H1 (cell line): Measurements from ENCODE around the gene COL20A1. TPM values are rescaled to one million over a fixed set of nuclear protein-coding genes. Genes with fewer than 3 reads are reported as not detected.
A peak's percentile ranks its signal among the peaks of the same experiment; 100 is the strongest.

Source experiments
- CTCF ChIA-PET: fragments of 300-600 bp; sonication (Branson Sonifier 250); formaldehyde crosslinking; loops from one replicate; lab custom pipeline; 2021; ENCODE audit not compliant: partially characterized antibody; lab: Charles Lee
- POLR2A ChIA-PET: fragments of 300-600 bp; sonication (Branson Sonifier 250); formaldehyde crosslinking; loops from one replicate; lab custom pipeline; 2021; ENCODE audit warnings: inconsistent platforms; ENCODE audit not compliant: partially characterized antibody; lab: Charles Lee
- DNase-seq, 2 experiments: peaks; one replicate each; pipeline versions ENCODE4 v3.0.0 to v3.0.0-alpha.2; 2010 to 2022; ENCODE audit warnings: low spot score in 2 of 2, low read depth in 1 of 2, mixed read lengths in 1 of 2
- FAIRE-seq: peaks from 2 replicates; lab custom pipeline; 2011; peaks lifted over from hg19 to GRCh38; lab: Jason Lieb, UNC
- H2AFZ ChIP-seq: 2 replicates; pipeline ENCODE4 v1.8.1; 2012; ENCODE audit warnings: low read length, inconsistent platforms
- H2AK5ac ChIP-seq: 2 replicates; pipeline ENCODE4 v1.6.1; 2013; ENCODE audit warnings: low read depth, low read length
- H2BK120ac ChIP-seq: replicated peaks from 2 replicates; pipeline ENCODE3; 2013; ENCODE audit warnings: low read depth, low read length, inconsistent platforms
- H2BK12ac ChIP-seq: 2 replicates; pipeline ENCODE4 v1.6.1; 2013; ENCODE audit warnings: low read depth, low read length
- H2BK15ac ChIP-seq: 2 replicates; pipeline ENCODE4 v1.6.1; 2013; ENCODE audit warnings: low read length
- H2BK20ac ChIP-seq: 2 replicates; pipeline ENCODE4 v1.6.1; 2013; ENCODE audit warnings: low read length
- H2BK5ac ChIP-seq: 2 replicates; pipeline ENCODE4 v1.6.1; 2013; ENCODE audit warnings: low read depth, low read length
- H3K14ac ChIP-seq: 2 replicates; pipeline ENCODE4 v1.6.1; 2013; ENCODE audit warnings: inconsistent platforms; ENCODE audit not compliant: insufficient read length
- H3K18ac ChIP-seq: 2 replicates; pipeline ENCODE4 v1.6.1; 2013; ENCODE audit warnings: low read length; ENCODE audit errors: extremely low read depth
- H3K23ac ChIP-seq: 2 replicates; pipeline ENCODE4 v1.6.1; 2013; ENCODE audit warnings: inconsistent platforms; ENCODE audit not compliant: insufficient read length
- H3K23me2 ChIP-seq: 2 replicates; pipeline ENCODE4 v1.6.1; 2013; ENCODE audit warnings: low read depth, low read length
- H3K27ac ChIP-seq: 2 replicates; pipeline ENCODE4 v1.6.1; 2011; ENCODE audit warnings: low read depth, low read length, inconsistent platforms
- H3K27me3 ChIP-seq, 4 experiments: replicated peaks in 1 of 4; 1 replicate in 1 of 4; 2 replicates in 3 of 4; pipeline versions ENCODE4 v1.6.1 to v1.8.1; 2011 to 2013; ENCODE audit warnings: low read length in 3 of 4, mild to moderate bottlenecking in 3 of 4, inconsistent platforms in 2 of 4, mixed read lengths in 2 of 4, moderate library complexity in 1 of 4; ENCODE audit not compliant: control insufficient read depth in 3 of 4, insufficient read depth in 3 of 4; ENCODE audit errors: extremely low read depth in 1 of 4
- H3K36me3 ChIP-seq, 4 experiments: 2 replicates each; pipeline versions ENCODE4 v1.6.1 to v1.8.1; 2011 to 2013; ENCODE audit warnings: mild to moderate bottlenecking in 4 of 4, low read length in 3 of 4, moderate library complexity in 2 of 4, control low read depth in 1 of 4, inconsistent platforms in 1 of 4; ENCODE audit not compliant: insufficient read depth in 4 of 4, control insufficient read depth in 2 of 4
- H3K4ac ChIP-seq: replicated peaks from 2 replicates; pipeline ENCODE3; 2013; ENCODE audit warnings: low read length, low read depth, mixed read lengths, inconsistent platforms; ENCODE audit not compliant: insufficient read length
- H3K4me1 ChIP-seq, 4 experiments: replicated peaks in 1 of 4; 1 replicate in 1 of 4; 2 replicates in 3 of 4; pipeline versions ENCODE4 v1.6.1 to v1.8.1; 2011 to 2013; ENCODE audit warnings: low read length in 3 of 4, inconsistent platforms in 2 of 4, mixed read lengths in 1 of 4; ENCODE audit not compliant: insufficient read depth in 4 of 4, control insufficient read depth in 3 of 4
- H3K4me2 ChIP-seq, 2 experiments: 2 replicates each; pipeline versions ENCODE4 v1.6.1 to v1.8.1; 2011 to 2013; ENCODE audit warnings: low read depth in 2 of 2, low read length in 2 of 2, control low read depth in 1 of 2, inconsistent platforms in 1 of 2, mild to moderate bottlenecking in 1 of 2; ENCODE audit not compliant: insufficient read depth in 1 of 2
- H3K4me3 ChIP-seq, 4 experiments: fragments of 200-600, 300-600 bp in 1 of 4; sonication (generic), shearing (Covaris generic), sonication (Bioruptor Twin) in 1 of 4; 2 replicates each; pipeline versions ENCODE4 v1.5.1 to v1.8.1; 2011 to 2016; ENCODE audit warnings: low read length in 4 of 4, low read depth in 3 of 4, control low read depth in 2 of 4, inconsistent platforms in 2 of 4, mild to moderate bottlenecking in 2 of 4, mixed read lengths in 1 of 4, moderate library complexity in 1 of 4; ENCODE audit not compliant: insufficient read depth in 2 of 4; ENCODE audit errors: extremely low read depth in 1 of 4
- H3K56ac ChIP-seq: replicated peaks from 2 replicates; pipeline ENCODE3; 2013; ENCODE audit warnings: low read depth, mild to moderate bottlenecking, mixed read lengths, low read length, inconsistent platforms; ENCODE audit not compliant: insufficient read length
- H3K79me1 ChIP-seq: 2 replicates; pipeline ENCODE4 v1.6.1; 2013; ENCODE audit warnings: low read depth, low read length, control low read depth
- H3K79me2 ChIP-seq, 2 experiments: 2 replicates each; pipeline versions ENCODE4 v1.6.1 to v1.8.1; 2012 to 2013; ENCODE audit warnings: low read length in 2 of 2, mild to moderate bottlenecking in 2 of 2, inconsistent platforms in 1 of 2; ENCODE audit not compliant: insufficient read depth in 2 of 2, control insufficient read depth in 1 of 2
- H3K9ac ChIP-seq, 4 experiments: replicated peaks in 1 of 4; 1 replicate in 1 of 4; 2 replicates in 3 of 4; pipeline versions ENCODE4 v1.6.1 to v1.8.1; 2011 to 2013; ENCODE audit warnings: low read depth in 3 of 4, low read length in 3 of 4, control low read depth in 2 of 4, mild to moderate bottlenecking in 2 of 4, moderate library complexity in 2 of 4, inconsistent platforms in 1 of 4; ENCODE audit errors: extremely low read depth in 1 of 4
- H3K9me3 ChIP-seq, 2 experiments: 2 replicates each; pipeline versions ENCODE4 v1.6.1 to v1.8.1; 2012 to 2013; ENCODE audit warnings: mild to moderate bottlenecking in 2 of 2, moderate library complexity in 2 of 2, control low read depth in 1 of 2, inconsistent platforms in 1 of 2, low read depth in 1 of 2, low read length in 1 of 2, mixed read lengths in 1 of 2; ENCODE audit not compliant: insufficient read depth in 2 of 2
- H4K20me1 ChIP-seq, 2 experiments: replicated peaks in 1 of 2; 2 replicates each; pipeline versions ENCODE3 to v1.8.1; 2011 to 2013; ENCODE audit warnings: inconsistent platforms in 2 of 2, low read length in 2 of 2, mild to moderate bottlenecking in 1 of 2; ENCODE audit not compliant: insufficient read depth in 2 of 2, control insufficient read depth in 1 of 2
- H4K5ac ChIP-seq: 2 replicates; pipeline ENCODE4 v1.6.1; 2013; ENCODE audit warnings: low read length, low read depth, mixed read lengths, inconsistent platforms; ENCODE audit not compliant: insufficient read length
- H4K8ac ChIP-seq: 2 replicates; pipeline ENCODE4 v1.8.0; 2013; ENCODE audit warnings: mild to moderate bottlenecking, moderate library complexity, low read length, inconsistent platforms; ENCODE audit not compliant: insufficient read depth; ENCODE audit errors: extremely low read depth
- H4K91ac ChIP-seq: replicated peaks from 2 replicates; pipeline ENCODE3; 2013; ENCODE audit warnings: low read length, mixed read lengths, inconsistent platforms; ENCODE audit not compliant: insufficient read length
- ASH2L ChIP-seq: fragments of 200-600, 300-600 bp; sonication (generic); IDR thresholded peaks from one replicate; pipeline ENCODE4 v1.7.1; 2017; ENCODE audit warnings: low read length
- CEBPB ChIP-seq: IDR thresholded peaks from 2 replicates; pipeline ENCODE4 v1.6.1; 2012; ENCODE audit warnings: low read depth, low read length
- FOSL1 ChIP-seq: IDR thresholded peaks from 2 replicates; pipeline ENCODE4 v1.6.1; 2011; ENCODE audit warnings: mild to moderate bottlenecking, low read depth, low read length, moderate library complexity; ENCODE audit not compliant: insufficient read depth
- GABPA ChIP-seq: IDR thresholded peaks from 2 replicates; pipeline ENCODE4 v1.6.1; 2011; ENCODE audit warnings: mild to moderate bottlenecking, low read length, moderate library complexity, borderline replicate concordance; ENCODE audit not compliant: insufficient read depth
- HDAC2 ChIP-seq, 2 experiments: fragments of 300-600 bp in 1 of 2; sonication (generic) in 1 of 2; IDR thresholded peaks; 2 replicates each; pipeline ENCODE4 v1.6.1; 2011 to 2012; ENCODE audit warnings: low read depth in 2 of 2, low read length in 2 of 2, mild to moderate bottlenecking in 2 of 2, moderate library complexity in 2 of 2, borderline replicate concordance in 1 of 2, inconsistent platforms in 1 of 2
- NANOG ChIP-seq: IDR thresholded peaks from 2 replicates; pipeline ENCODE4 v1.6.1; 2011; ENCODE audit warnings: low read length, low read depth, mild to moderate bottlenecking, inconsistent platforms; ENCODE audit not compliant: insufficient read depth, poor library complexity, severe bottlenecking
- RAD21 ChIP-seq, 2 experiments: IDR thresholded peaks in 1 of 2; conservative IDR thresholded peaks in 1 of 2; 2 replicates each; pipeline ENCODE4 v1.6.1; 2011; ENCODE audit warnings: low read depth in 2 of 2, low read length in 2 of 2, improper control_type of control experiment in 1 of 2, inconsistent platforms in 1 of 2, mild to moderate bottlenecking in 1 of 2, moderate library complexity in 1 of 2
- SIN3A ChIP-seq, 2 experiments: IDR thresholded peaks in 1 of 2; conservative IDR thresholded peaks in 1 of 2; 2 replicates each; pipeline ENCODE4 v1.6.1; 2011 to 2012; ENCODE audit warnings: low read length in 2 of 2, improper control_type of control experiment in 1 of 2, low read depth in 1 of 2, mild to moderate bottlenecking in 1 of 2
- WGBS, 2 experiments: shearing (Covaris generic) in 1 of 2; methylation state at CpG; one replicate each; pipeline versions ENCODE4 v1.1.6 to v1.1.7; 2013 to 2015; ENCODE audit warnings: low lambda C conversion rate in 2 of 2, mixed read lengths in 2 of 2, inconsistent platforms in 1 of 2, low coverage in 1 of 2, missing lambda C conversion rate in 1 of 2; ENCODE audit not compliant: insufficient replicate concordance in 2 of 2, insufficient coverage in 1 of 2, insufficient read length in 1 of 2; ENCODE audit errors: extremely low coverage in 1 of 2, missing lambda C conversion rate in 1 of 2; 5-methylcytosine and 5-hydroxymethylcytosine counted together
- polyA plus RNA-seq, 7 experiments: library from polyadenylated mRNA; depleted of rRNA in 3 of 7; stranded (reverse) in 5 of 7; unstranded in 2 of 7; fragments of >200 nt in 5 of 7; fragments of 200-250 nt in 2 of 7; gene quantifications; 1 replicate in 5 of 7; 2 replicates in 1 of 7; 4 replicates in 1 of 7; pipeline versions ENCODE4 v1.2.1 to v1.2.3, GENCODE V29; 2011 to 2013; ENCODE audit warnings: missing spikeins in 2 of 7, mixed read lengths in 2 of 7
- total RNA-seq: library from RNA; stranded (reverse); fragmentation: NEBNext Ultra II Directional; extraction: Animal tissue kit (Norgen Biotek cat#: 25700); gene quantifications from 2 replicates; pipeline ENCODE4 v1.2.1, GENCODE V29; 2021
- TF ChIP-seq, protein P1 (sequence below), 3 experiments: IDR thresholded peaks; 1 replicate in 2 of 3; 2 replicates in 1 of 3; pipeline versions ENCODE4 v1.5.1 to v1.6.1; 2011; ENCODE audit warnings: low read length in 3 of 3, mild to moderate bottlenecking in 3 of 3, inconsistent platforms in 2 of 3, low read depth in 1 of 3, moderate library complexity in 1 of 3; ENCODE audit not compliant: insufficient read depth in 1 of 3; ENCODE audit errors: control extremely low read depth in 1 of 3

Gene COL20A1
- total and polyA plus RNA-seq, 2 of the 8 experiments (the other 6 are each of a cell fraction or from before 2014, with no cell fraction given) = 0.19 to 0.21 TPM

DNA sequence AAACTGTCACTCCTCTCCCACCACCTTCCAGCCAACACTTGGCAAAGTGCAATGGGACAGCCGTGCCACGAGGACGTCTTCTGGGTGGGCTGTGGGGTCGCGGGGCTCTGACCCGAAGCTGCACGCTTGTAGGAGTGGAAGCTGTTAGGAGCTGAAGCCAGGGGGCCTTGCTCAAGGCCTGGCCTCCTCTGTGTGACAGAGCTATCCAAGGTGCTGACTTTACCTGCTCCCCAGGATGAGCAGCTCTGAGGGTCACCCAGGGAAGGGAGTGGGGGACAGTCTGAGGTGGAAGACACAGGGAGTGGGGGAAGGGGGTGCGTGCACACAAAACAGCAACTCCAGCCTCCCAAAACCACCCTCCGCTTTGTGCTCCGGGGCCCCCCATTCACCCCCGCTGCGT is 85.6 kb downstream of the COL20A1 start:
- TF ChIP-seq ASH2L (no peak), GABPA (peak; percentile 75; the same call in 1 of the 2 replicates), FOSL1 (no peak), SIN3A (conservative IDR thresholded peaks at IDR 0.05 in 1 of 2, IDR thresholded peaks at IDR 0.05 in 1 of 2; ENCODE audit: low read depth in 1 of 2, low read length in 2 of 2) (peak; percentile 83 to 92; a peak in 3 of 4 replicates), NANOG (no peak), HDAC2 (IDR thresholded peaks at IDR 0.05; ENCODE audit: borderline replicate concordance in 1 of 2, low read depth in 2 of 2, low read length in 2 of 2) (peak in 1 of 2 experiments; percentile 54; a peak in 1 of 4 replicates), CEBPB (0 out of 2 replicates have a peak, but pooled peaks have one; percentile 23), RAD21 (IDR thresholded peaks at IDR 0.05 in 1 of 2, conservative IDR thresholded peaks at IDR 0.05 in 1 of 2; ENCODE audit: low read depth in 2 of 2, low read length in 2 of 2) (peak in 1 of 2 experiments; percentile 23; a peak in 1 of 4 replicates)
- TF ChIP-seq, protein P1, sequence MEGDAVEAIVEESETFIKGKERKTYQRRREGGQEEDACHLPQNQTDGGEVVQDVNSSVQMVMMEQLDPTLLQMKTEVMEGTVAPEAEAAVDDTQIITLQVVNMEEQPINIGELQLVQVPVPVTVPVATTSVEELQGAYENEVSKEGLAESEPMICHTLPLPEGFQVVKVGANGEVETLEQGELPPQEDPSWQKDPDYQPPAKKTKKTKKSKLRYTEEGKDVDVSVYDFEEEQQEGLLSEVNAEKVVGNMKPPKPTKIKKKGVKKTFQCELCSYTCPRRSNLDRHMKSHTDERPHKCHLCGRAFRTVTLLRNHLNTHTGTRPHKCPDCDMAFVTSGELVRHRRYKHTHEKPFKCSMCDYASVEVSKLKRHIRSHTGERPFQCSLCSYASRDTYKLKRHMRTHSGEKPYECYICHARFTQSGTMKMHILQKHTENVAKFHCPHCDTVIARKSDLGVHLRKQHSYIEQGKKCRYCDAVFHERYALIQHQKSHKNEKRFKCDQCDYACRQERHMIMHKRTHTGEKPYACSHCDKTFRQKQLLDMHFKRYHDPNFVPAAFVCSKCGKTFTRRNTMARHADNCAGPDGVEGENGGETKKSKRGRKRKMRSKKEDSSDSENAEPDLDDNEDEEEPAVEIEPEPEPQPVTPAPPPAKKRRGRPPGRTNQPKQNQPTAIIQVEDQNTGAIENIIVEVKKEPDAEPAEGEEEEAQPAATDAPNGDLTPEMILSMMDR (IDR thresholded peaks at IDR 0.05; ENCODE audit: control extremely low read depth in 1 of 3, insufficient read depth in 1 of 3, low read depth in 1 of 3, low read length in 3 of 3) = peak in 2 of 3 experiments; percentile 15 to 17; a peak in 2 of 4 replicates
- TF ChIP-seq, all 59 proteins: peak for 6
- no peaks in the 10 kb centered on the region; the same call in none of the 2 replicates for H3K23me2 ChIP-seq
- H3K27me3 ChIP-seq = peaks cover 0 to 2% (median 0%) of the 10 kb centered on the region in 4 experiments; a peak in 1 of 7 replicates
- H3K36me3 ChIP-seq = no peaks in the 10 kb centered on the region
- no peak overlapping the region for H2BK5ac ChIP-seq
- H3K4ac ChIP-seq = no peak overlapping the region
- ChIA-PET POLR2A (interaction anchor here (0.8 to 1.9 kb wide), 2 partner anchors 15 to 63 kb away, joined by 4 to 7 read pairs; no protein-coding TSS in a partner anchor), CTCF (interaction anchor here (1.1 to 9.9 kb wide), 20 partner anchors 8 to 155 kb away, joined by 3 to 230 read pairs (median 8); partner anchors contain the start of genes CHRNA4 and COL20A1)
- no peak overlapping the region for H3K56ac ChIP-seq
- FAIRE-seq (no peak), DNase-seq (no peak)
- no peak overlapping the region for H2BK120ac ChIP-seq
- H4K5ac ChIP-seq = no peak overlapping the region
- H3K27ac ChIP-seq = no peak overlapping the region
- H2BK15ac ChIP-seq = no peak overlapping the region
- H3K4me2 ChIP-seq = no peak overlapping the region
- H3K18ac ChIP-seq = no peak overlapping the region
- no peak overlapping the region for H4K8ac ChIP-seq
- no peak overlapping the region for H3K9ac ChIP-seq
- H3K4me3 ChIP-seq = no peak overlapping the region
- no peaks in the 10 kb centered on the region for H4K20me1 ChIP-seq
- no peak overlapping the region for H2BK12ac ChIP-seq
- no peaks in the 10 kb centered on the region for H3K9me3 ChIP-seq
- H4K91ac ChIP-seq = no peak overlapping the region
- no peaks in the 10 kb centered on the region for H3K79me2 ChIP-seq
- peaks cover 3 to 20% (median 14%) of the 10 kb centered on the region in 4 experiments for H3K4me1 ChIP-seq
- no peaks in the 10 kb centered on the region for H3K79me1 ChIP-seq
- WGBS, 2 experiments = 79% methylated on average over 12 of the region's 12 CpGs; no CpG with 5 or more reads in 1 of the 2 experiments
- no peak overlapping the region for H3K14ac ChIP-seq
- no peak overlapping the region for H2AFZ ChIP-seq
- no peak overlapping the region for H2AK5ac ChIP-seq
- H2BK20ac ChIP-seq = no peak overlapping the region
- no peak overlapping the region for H3K23ac ChIP-seq
